OCI-M2 (cell line): ENCODE results near the gene TNK2.
"Not testable (repeated sequence)": the region's sequence is repeated elsewhere in the genome, so short reads cannot be mapped to it uniquely, and the experiment has no call there.

Experiments
- DNase-seq: peaks from one replicate; lab custom pipeline; 2025; ENCODE audit not compliant: unreplicated experiment; lab: John Stamatoyannopoulos, UW

The TNK2 gene

DNA sequence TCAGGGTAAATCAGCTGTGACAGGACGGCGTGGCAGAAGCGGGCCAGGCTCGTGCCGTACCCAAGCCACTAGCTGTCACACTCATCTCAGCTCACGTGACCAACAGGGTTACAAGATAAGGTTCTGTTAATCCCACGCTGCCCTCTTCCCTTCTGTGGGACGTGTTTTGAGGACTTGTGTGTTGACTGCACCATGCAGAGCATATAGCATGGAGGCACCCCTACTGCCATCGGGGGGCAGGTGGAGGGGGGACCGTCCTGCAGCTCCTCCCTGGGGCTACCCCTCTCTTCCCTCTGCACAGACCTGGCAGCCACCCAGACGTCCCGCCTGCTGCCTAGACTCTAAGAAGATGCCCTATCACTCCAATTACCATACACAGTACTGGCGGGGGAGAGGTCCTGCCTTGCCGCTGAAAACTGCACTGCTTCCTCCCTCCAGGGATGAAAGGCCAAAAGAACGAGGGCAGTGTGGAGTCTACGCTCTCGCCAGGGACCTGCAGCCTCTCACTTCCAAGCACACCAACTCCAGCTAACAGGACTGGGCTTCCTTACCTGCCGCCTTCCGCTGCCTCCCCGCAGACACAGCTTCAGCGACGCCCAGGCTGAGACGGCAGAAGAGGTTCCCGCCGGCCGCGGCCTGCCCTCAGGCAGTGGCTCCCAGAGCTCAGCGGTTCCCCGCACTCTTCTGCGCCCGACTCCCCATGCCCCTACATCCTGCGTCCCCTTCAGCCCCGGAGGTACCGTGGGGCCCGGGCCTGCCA is at the start of gene TNK2:
TNK2 (minus strand) TSS at position 618 of the 760 bp plus-strand sequence. CDS start 19,963 bp downstream, outside the sequence.
- DNase-seq = no peak

- no peak for DNase-seq
These were observed 48.2 kb upstream of the TNK2 start for GRCh38 chr3:195956577-195956976.

DNA sequence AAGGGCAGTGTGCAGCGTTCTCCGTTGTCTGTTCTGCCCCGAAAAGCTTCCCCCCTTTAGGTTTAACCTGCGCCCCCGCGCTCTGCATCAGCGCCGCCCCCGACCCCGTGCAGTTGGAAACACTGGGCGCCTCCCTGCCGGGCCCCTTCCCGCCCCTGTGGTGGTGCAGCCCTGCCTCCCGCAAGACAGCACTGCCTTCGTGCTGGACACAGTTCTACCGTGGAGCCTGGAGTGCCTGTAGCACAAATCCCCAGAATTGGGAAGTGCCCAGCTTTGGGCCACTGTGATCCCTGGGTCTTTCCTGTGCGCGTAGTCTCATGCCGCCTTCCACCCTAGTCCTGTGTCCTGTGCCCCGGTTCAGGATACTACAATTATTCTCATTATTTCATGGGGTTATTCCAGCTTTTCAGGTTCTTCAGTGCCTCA is 47.1 kb upstream of the TNK2 start:
- DNase-seq = not testable (repeated sequence)

- DNase-seq = not testable (repeated sequence)
These were observed 46.4 kb upstream of the TNK2 start for GRCh38 chr3:195954752-195955119.

DNA sequence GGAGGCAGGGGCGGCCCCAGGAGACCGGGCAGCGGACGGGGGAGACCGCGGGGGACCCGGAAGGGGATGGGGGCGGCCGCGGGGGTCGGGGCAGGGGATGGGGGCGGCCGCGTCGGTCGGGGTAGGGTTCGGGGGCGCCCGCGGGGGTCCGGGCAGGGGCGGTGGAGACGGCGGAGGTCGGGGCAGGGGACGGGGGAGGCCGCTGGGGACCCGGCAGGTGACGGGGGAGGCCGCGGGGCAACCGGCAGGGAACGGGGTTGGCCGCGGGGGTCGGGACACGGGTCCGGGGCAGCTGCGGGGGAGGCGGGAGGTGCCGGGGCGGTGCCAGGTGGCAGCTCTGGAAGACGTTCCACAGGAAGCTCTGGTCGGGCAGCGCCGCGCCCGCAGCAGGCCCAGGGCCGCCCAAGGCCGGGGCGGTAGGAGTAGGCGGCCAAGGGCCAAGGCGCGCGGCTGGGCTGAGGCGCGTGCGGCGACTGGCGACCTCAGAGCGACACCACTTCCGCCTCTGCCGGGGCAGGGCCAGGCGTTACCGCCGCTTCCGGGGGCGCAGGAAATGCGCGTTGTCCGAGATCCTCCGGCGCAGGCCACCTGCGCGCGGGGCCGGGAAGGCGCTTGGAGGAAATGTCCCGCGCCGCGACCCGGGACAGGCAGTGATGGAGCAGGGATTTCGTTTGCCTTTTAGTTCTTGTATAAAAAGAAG is 45.9 kb upstream of the TNK2 start:
- DNase-seq = not testable (repeated sequence)

- not testable (repeated sequence) for DNase-seq
These were observed 44.2 kb upstream of the TNK2 start for GRCh38 chr3:195952590-195952989.

DNA sequence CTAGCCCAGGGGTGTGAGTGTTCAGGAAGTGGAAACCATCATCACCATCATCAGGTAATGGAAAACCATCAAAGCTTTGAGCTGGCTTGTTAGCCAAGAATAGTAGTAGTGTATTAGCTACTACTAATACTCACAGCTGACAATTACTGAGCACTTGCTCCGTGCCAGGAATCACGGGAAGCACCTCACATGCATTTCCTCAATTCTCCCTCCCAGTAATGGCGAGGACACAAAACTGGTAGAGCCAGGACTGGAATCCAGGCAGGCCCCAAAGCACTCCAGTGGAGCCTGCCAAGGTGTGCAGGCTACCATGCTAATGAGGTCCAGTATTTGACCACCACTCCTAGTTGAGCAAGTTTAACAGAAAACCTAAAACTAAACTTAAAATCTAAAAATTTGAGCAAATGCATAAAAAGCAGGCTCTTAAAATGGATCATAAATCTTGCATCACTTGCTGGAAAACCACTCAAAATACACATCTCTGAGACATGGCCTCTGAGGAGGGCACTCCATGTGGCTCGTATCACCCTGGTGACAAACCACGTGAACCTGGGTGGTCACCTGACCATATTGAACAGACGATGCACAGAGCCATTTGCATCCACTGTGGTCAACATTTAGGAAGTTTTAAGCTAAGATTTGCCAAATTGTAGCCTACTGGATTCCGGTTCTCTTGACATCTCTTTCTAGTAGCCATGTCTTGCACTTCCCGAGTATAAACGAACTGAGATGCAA is 43.3 kb upstream of the TNK2 start:
- DNase-seq = not testable (repeated sequence)

GRCh38 chr3:195950731-195951130 is 42.4 kb upstream of the TNK2 start:
- DNase-seq = not testable (repeated sequence)

GRCh38 chr3:195950164-195950563 is 41.8 kb upstream of the TNK2 start:
- DNase-seq = not testable (repeated sequence)

DNA sequence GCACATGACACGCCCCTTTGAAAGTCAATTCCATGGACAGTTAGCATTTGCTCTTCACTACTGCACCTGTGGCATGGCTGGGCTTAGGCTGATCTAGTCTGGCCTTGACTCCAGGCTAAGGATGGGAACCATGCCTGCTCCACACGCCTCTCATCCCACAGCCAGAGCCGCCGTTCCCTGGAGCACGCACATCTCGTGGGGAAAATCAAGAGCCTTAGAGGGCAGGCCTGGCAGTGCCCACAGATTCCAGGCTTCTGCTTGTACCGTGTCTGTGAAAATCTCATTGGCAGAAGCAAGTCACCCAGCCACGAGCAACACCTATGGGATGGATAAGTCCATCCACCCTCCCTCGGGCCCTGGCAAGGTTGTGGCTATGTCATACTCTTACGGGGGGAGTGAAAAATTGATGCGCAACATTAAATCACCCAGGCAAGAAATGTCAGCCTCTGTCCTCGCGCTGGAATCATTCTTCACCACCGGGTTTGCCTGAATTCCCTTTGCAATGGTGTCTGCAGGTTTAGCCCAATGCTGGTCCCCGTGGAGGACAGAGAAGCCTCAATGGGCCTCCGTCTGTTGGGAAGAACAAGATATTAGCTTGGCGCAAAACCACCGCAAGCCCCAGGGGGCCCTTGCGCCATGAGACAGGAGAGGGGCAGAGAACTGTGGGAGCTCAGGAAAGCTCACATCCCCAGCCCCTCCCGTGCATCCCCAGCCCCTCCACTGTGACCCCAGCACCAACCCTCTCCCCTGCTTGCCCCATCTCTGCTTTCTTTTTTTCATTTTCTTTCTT is 38.8 kb upstream of the TNK2 start:
- DNase-seq = not testable (repeated sequence)

GRCh38 chr3:195941265-195941815 is 33.0 kb upstream of the TNK2 start:
- DNase-seq = not testable (repeated sequence)

DNA sequence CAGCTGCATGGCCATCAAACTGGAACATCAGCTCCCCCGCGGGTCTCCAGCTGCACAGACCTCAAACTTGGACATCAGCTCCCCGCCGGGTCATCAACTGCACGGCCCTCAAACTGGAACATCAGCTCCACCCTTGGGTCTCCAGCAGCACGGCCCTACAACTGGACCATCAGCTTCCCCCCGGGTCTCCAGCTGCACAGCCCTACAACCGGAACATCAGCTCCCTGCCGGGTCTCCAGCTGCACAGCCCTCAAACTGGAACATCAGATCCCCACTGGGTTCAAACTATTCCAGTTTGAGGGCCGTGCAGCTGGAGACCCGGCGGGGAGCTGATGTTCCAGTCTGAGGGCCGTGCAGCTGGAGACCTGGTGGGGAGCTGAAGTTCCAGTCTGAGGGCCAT is 32.5 kb upstream of the TNK2 start:
- DNase-seq = not testable (repeated sequence)

- DNase-seq = not testable (repeated sequence)
These were observed 31.4 kb upstream of the TNK2 start for GRCh38 chr3:195939526-195940470.

- DNase-seq = not testable (repeated sequence)
These were observed 24.7 kb upstream of the TNK2 start for GRCh38 chr3:195933044-195933430.

- DNase-seq = no peak
These were observed 24.2 kb upstream of the TNK2 start for GRCh38 chr3:195932418-195933043.

GRCh38 chr3:195931582-195932273 is 23.4 kb upstream of the TNK2 start:
- DNase-seq = no peak

- no peak for DNase-seq
These were observed 21.1 kb upstream of the TNK2 start for GRCh38 chr3:195929452-195929851.

DNA sequence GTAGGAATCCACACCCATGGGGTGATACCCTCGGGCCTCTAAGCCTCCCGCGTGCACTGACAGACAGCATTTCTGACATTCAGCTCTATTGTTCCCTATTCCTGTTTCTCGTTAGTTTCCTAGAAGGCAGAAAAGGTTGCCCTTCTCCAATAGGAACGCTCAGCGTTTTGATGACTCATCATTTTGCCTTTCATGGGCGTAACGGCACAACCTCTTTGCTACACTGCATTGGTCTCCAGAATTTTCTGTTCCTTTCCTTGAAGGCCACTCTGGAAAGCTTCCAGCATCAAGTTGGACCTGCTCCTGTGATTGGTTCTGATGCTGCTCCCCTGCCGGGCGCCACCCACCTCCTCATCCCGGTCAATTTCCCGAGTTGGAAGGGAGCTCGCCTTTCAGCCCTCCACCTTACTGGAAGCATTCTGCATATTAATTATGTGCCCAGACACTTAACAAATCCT is 13.0 kb upstream of the TNK2 start:
- DNase-seq = no peak
